Measurements from ENCODE around the gene TBC1D9B. TPM values are rescaled to one million over a fixed set of nuclear protein-coding genes. Genes with fewer than 3 reads are reported as not detected.

Gene TBC1D9B
- total and polyA plus RNA-seq, 9 of the 15 experiments (the other 6 are each of a cell fraction or from before 2014, with no cell fraction given), result 2.9 to 59.1 (median 33.5) TPM

DNA sequence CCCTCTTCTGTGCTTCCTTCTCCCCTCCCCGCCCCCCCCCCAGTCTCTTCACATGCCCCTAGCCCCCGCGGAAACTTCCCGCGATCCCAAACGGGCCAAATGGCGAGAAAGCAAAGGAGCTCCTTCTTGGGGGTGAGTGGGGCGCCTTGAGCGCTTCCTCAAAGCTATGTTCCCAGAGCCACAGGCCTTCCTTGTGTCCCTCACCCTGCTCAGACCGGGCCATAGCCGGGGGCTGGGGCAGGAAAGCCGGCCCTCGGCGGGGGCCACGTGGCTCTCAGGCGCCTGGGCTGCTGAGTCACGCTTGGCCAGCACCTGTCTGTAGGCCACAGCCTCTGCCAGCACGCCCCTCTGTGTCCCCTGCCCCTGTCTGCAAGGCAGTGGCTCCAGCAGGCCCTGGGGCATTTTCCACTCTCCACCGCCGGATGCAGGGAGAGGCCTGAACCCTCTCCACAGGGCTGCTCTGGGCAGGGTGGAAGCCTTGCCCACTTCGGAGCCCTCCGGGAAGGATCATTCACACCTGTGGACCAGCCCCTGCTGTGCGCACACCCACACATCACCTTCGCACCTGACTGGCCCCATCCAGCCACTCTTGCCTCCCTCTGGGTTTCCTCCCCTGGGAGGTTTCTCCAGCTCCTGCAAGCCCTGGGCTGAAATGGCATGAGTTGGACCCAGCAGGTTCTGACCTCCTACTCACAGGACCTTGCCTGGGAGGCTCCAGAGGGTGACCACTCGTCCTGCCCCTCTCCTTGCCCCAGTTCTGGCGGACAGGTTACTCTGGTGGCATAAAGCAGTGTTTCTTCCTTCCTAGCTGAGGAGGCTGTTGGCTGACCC lies 88.2 kb downstream of the TBC1D9B start (continued):
- TF ChIP-seq, protein P1, sequence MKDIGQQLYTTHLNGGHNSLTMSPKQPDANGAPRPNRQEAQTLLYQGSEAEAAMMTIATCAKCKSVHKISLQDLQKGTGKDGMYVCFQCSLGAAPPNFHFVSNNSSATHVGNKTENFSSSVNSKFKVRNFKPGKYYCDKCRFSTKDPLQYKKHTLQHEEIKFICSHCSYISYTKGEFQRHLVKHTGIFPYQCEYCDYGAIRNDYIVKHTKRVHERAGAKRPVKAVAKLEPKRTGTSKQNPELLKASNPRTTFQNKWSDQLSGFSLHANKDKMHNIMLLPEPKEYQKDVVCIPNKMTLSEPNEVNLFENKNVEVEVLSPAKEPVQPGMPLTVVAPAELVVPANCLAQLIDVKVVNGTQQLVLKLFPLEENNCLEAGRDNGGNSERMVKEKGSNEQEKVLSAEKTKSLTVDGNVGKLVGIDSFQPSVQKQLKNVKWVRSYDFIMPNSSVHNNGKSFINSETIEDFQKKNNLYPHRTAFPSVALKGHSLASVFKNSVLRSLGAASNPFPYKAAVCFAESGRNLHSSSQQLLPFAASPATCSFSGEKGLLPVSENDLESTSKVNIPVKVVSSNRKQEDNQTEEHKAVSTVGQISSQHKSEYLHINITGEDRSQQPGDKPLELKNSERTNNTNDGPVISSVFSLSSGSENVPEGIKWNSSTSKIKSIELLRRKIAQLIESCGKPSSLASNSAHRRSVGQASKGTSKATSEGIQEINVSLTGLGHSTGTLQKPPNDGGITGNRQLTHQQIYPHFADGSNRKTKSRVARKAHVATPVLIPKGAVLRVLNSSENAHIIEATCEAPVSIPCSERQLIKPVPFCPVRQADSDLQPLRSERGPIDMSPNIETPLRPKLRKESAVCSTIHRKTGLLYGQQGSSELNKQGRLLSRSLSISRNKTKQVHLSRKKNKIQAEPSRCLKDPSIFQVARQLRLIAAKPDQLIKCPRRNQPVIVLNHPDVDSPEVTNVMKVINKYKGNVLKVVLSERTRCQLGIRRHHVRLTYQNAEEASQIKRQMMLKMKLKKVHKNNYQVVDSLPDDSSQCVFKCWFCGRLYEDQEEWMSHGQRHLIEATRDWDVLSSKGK (CRISPR knock-in tag; IDR thresholded peaks at IDR 0.05), result no peak
- TF ChIP-seq ZNF253 (CRISPR knock-in tag; conservative IDR thresholded peaks at IDR 0.05) (no peak), MAFG (tag; conservative IDR thresholded peaks at IDR 0.05) (peak; percentile 86), ZNF263 (CRISPR knock-in tag; IDR thresholded peaks at IDR 0.05; ENCODE audit: borderline replicate concordance) (no peak), CCAR2 (IDR thresholded peaks at IDR 0.05; ENCODE audit: low read depth, low read length) (no peak), SIN3B (IDR thresholded peaks at IDR 0.05; ENCODE audit: low read depth) (no peak), CREB1 (IDR thresholded peaks at IDR 0.05) (no peak), CREB1 (CRISPR knock-in tag; IDR thresholded peaks at IDR 0.05) (no peak), EWSR1 (IDR thresholded peaks at IDR 0.05; ENCODE audit: borderline replicate concordance, low read depth, partially characterized antibody) (no peak), RBM25 (IDR thresholded peaks at IDR 0.05; ENCODE audit: low read depth, low read length, severe bottlenecking) (no peak), LEF1 (IDR thresholded peaks at IDR 0.05) (0 out of 2 replicates have a peak, but pooled peaks have one; percentile 7), POLR3G (IDR thresholded peaks at IDR 0.05; ENCODE audit: extremely low read depth, insufficient read length, insufficient replicate concordance) (no peak), NEUROD1 (IDR thresholded peaks at IDR 0.05; ENCODE audit: borderline replicate concordance, low read depth, low read length, partially characterized antibody) (no peak), ZFP30 (CRISPR knock-in tag; IDR thresholded peaks at IDR 0.05; ENCODE audit: borderline replicate concordance) (0 out of 2 replicates have a peak, but pooled peaks have one; percentile 36), PTRF (tag; IDR thresholded peaks at IDR 0.05) (peak; percentile 30; the same call in 1 of the 2 replicates), ILF3 (IDR thresholded peaks at IDR 0.05; ENCODE audit: borderline replicate concordance) (no peak), ZNF311 (CRISPR knock-in tag; IDR thresholded peaks at IDR 0.05) (peak; percentile 88), RHOXF2B (CRISPR knock-in tag; conservative IDR thresholded peaks at IDR 0.05) (0 out of 2 replicates have a peak, but pooled peaks have one; percentile 84), DMBX1 (CRISPR knock-in tag; IDR thresholded peaks at IDR 0.05; ENCODE audit: borderline replicate concordance) (peak; percentile 97), MECOM (CRISPR knock-in tag; IDR thresholded peaks at IDR 0.05) (0 out of 2 replicates have a peak, but pooled peaks have one; percentile 54)
- TF ChIP-seq, protein P2, sequence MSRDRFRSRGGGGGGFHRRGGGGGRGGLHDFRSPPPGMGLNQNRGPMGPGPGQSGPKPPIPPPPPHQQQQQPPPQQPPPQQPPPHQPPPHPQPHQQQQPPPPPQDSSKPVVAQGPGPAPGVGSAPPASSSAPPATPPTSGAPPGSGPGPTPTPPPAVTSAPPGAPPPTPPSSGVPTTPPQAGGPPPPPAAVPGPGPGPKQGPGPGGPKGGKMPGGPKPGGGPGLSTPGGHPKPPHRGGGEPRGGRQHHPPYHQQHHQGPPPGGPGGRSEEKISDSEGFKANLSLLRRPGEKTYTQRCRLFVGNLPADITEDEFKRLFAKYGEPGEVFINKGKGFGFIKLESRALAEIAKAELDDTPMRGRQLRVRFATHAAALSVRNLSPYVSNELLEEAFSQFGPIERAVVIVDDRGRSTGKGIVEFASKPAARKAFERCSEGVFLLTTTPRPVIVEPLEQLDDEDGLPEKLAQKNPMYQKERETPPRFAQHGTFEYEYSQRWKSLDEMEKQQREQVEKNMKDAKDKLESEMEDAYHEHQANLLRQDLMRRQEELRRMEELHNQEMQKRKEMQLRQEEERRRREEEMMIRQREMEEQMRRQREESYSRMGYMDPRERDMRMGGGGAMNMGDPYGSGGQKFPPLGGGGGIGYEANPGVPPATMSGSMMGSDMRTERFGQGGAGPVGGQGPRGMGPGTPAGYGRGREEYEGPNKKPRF (IDR thresholded peaks at IDR 0.05; ENCODE audit: low read depth, low read length), result no peak

Data from K562 (cell line).